ENCODE data around the gene GAS7. TPM values are rescaled to one million over a fixed set of nuclear protein-coding genes. Genes with fewer than 3 reads are reported as not detected.
"Not testable (repeated sequence)": the region's sequence is repeated elsewhere in the genome, so short reads cannot be mapped to it uniquely, and the experiment has no call there.

Gene GAS7
- total RNA-seq, 1 donor from 2014 or later = 0.16 TPM

- no peaks in the 10 kb centered on the region for H3K9me3 Mint-ChIP-seq
- H3K36me3 Mint-ChIP-seq (ENCODE audit: low read depth) = no peaks in the 10 kb centered on the region
- DNase-seq (ENCODE audit: low spot score) = no peak
- H3K27me3 Mint-ChIP-seq (ENCODE audit: insufficient read depth) = no peaks in the 10 kb centered on the region
- no peaks in the 10 kb centered on the region for H3K4me1 Mint-ChIP-seq (ENCODE audit: low read depth)
- intact Hi-C loops (cut with micrococcal nuclease) = no loop called here
- no peak overlapping the region for H3K27ac Mint-ChIP-seq
- no peak overlapping the region for H3K4me3 Mint-ChIP-seq
Measured at GRCh38 chr17:10003705-10004104, 194.7 kb downstream of the GAS7 start.

- H3K9me3 Mint-ChIP-seq; H3K4me1 Mint-ChIP-seq (ENCODE audit: low read depth); H3K27me3 Mint-ChIP-seq (ENCODE audit: insufficient read depth); H3K27ac Mint-ChIP-seq; H3K4me3 Mint-ChIP-seq; DNase-seq (ENCODE audit: low spot score); intact Hi-C loops (cut with micrococcal nuclease); H3K36me3 Mint-ChIP-seq (ENCODE audit: low read depth): not testable (repeated sequence)
Measured at GRCh38 chr17:10002567-10003360, 195.6 kb downstream of the GAS7 start.

- intact Hi-C loops (cut with micrococcal nuclease) = no loop called here
- Mint-ChIP-seq H3K36me3 (ENCODE audit: low read depth) (no peaks in the 10 kb centered on the region), H3K4me1 (ENCODE audit: low read depth) (no peaks in the 10 kb centered on the region), H3K27me3 (ENCODE audit: insufficient read depth) (no peaks in the 10 kb centered on the region), H3K27ac (no peak overlapping the region), H3K4me3 (no peak overlapping the region), H3K9me3 (no peaks in the 10 kb centered on the region)
- no peak for DNase-seq (ENCODE audit: low spot score)
Measured at GRCh38 chr17:10001306-10001873, 197.0 kb downstream of the GAS7 start.

- Mint-ChIP-seq H3K9me3 (no peaks in the 10 kb centered on the region), H3K36me3 (ENCODE audit: low read depth) (no peaks in the 10 kb centered on the region), H3K4me3 (no peak overlapping the region), H3K27ac (no peak overlapping the region), H3K4me1 (ENCODE audit: low read depth) (no peaks in the 10 kb centered on the region), H3K27me3 (ENCODE audit: insufficient read depth) (no peaks in the 10 kb centered on the region)
- intact Hi-C loops (cut with micrococcal nuclease) = no loop called here
- no peak for DNase-seq (ENCODE audit: low spot score)
Measured at GRCh38 chr17:9999919-10000695, 198.3 kb downstream of the GAS7 start.

GRCh38 chr17:9998060-9998459, 200.3 kb downstream of the GAS7 start:
- H3K4me1 Mint-ChIP-seq (ENCODE audit: low read depth) = no peaks in the 10 kb centered on the region
- no peak for DNase-seq (ENCODE audit: low spot score)

GRCh38 chr17:9994761-9995160, 203.6 kb downstream of the GAS7 start:
- H3K4me1 Mint-ChIP-seq (ENCODE audit: low read depth) = no peaks in the 10 kb centered on the region
- no peaks in the 10 kb centered on the region for H3K36me3 Mint-ChIP-seq (ENCODE audit: low read depth)
- intact Hi-C loops (cut with micrococcal nuclease) = no loop called here
- H3K27me3 Mint-ChIP-seq (ENCODE audit: insufficient read depth) = no peaks in the 10 kb centered on the region
- no peak overlapping the region for H3K4me3 Mint-ChIP-seq
- peaks cover 5% of the 10 kb centered on the region for H3K9me3 Mint-ChIP-seq
- no peak for DNase-seq (ENCODE audit: low spot score)
- no peak overlapping the region for H3K27ac Mint-ChIP-seq

More at GRCh38 chr17:9998060-9998459, 200.3 kb downstream of the GAS7 start:
- H3K36me3 Mint-ChIP-seq (ENCODE audit: low read depth) = no peaks in the 10 kb centered on the region
- no peak overlapping the region for H3K27ac Mint-ChIP-seq
- H3K27me3 Mint-ChIP-seq (ENCODE audit: insufficient read depth) = no peaks in the 10 kb centered on the region
- intact Hi-C loops (cut with micrococcal nuclease) = no loop called here
- H3K4me3 Mint-ChIP-seq = no peak overlapping the region
- no peaks in the 10 kb centered on the region for H3K9me3 Mint-ChIP-seq

- Mint-ChIP-seq H3K27me3 (ENCODE audit: insufficient read depth) (peaks cover 1% of the 10 kb centered on the region), H3K4me3 (no peak overlapping the region), H3K27ac (no peak overlapping the region), H3K36me3 (ENCODE audit: low read depth) (no peaks in the 10 kb centered on the region), H3K9me3 (peaks cover 5% of the 10 kb centered on the region), H3K4me1 (ENCODE audit: low read depth) (no peaks in the 10 kb centered on the region)
- DNase-seq (ENCODE audit: low spot score) = no peak
- intact Hi-C loops (cut with micrococcal nuclease) = no loop called here
Measured at GRCh38 chr17:9991796-9992195, 206.6 kb downstream of the GAS7 start.

GRCh38 chr17:9991351-9991750, 207.1 kb downstream of the GAS7 start:
- no peak for DNase-seq (ENCODE audit: low spot score)
- Mint-ChIP-seq H3K27me3 (ENCODE audit: insufficient read depth) (peaks cover 1% of the 10 kb centered on the region), H3K4me3 (no peak overlapping the region), H3K4me1 (ENCODE audit: low read depth) (no peaks in the 10 kb centered on the region), H3K27ac (no peak overlapping the region), H3K36me3 (ENCODE audit: low read depth) (no peaks in the 10 kb centered on the region), H3K9me3 (peaks cover 5% of the 10 kb centered on the region)
- intact Hi-C loops (cut with micrococcal nuclease) = no loop called here

- peaks cover 5% of the 10 kb centered on the region for H3K9me3 Mint-ChIP-seq
- H3K4me3 Mint-ChIP-seq = no peak overlapping the region
- intact Hi-C loops (cut with micrococcal nuclease) = no loop called here
- H3K27me3 Mint-ChIP-seq (ENCODE audit: insufficient read depth) = peaks cover 1% of the 10 kb centered on the region
- no peaks in the 10 kb centered on the region for H3K4me1 Mint-ChIP-seq (ENCODE audit: low read depth)
- DNase-seq (ENCODE audit: low spot score) = no peak
- H3K27ac Mint-ChIP-seq = no peak overlapping the region
- H3K36me3 Mint-ChIP-seq (ENCODE audit: low read depth) = no peaks in the 10 kb centered on the region
Measured at GRCh38 chr17:9987779-9988585, 210.4 kb downstream of the GAS7 start.

- peaks cover under 1% of the 10 kb centered on the region for H3K9me3 Mint-ChIP-seq
- H3K4me3 Mint-ChIP-seq = no peak overlapping the region
- no peak overlapping the region for H3K27ac Mint-ChIP-seq
- no peak for DNase-seq (ENCODE audit: low spot score)
- H3K36me3 Mint-ChIP-seq (ENCODE audit: low read depth) = no peaks in the 10 kb centered on the region
- H3K4me1 Mint-ChIP-seq (ENCODE audit: low read depth) = no peaks in the 10 kb centered on the region
- H3K27me3 Mint-ChIP-seq (ENCODE audit: insufficient read depth) = peaks cover 1% of the 10 kb centered on the region
- intact Hi-C loops (cut with micrococcal nuclease) = no loop called here
Measured at GRCh38 chr17:9986754-9987382, 211.5 kb downstream of the GAS7 start.

GRCh38 chr17:9985646-9986045, 212.8 kb downstream of the GAS7 start:
- H3K4me3 Mint-ChIP-seq = no peak overlapping the region
- no peak for DNase-seq (ENCODE audit: low spot score)
- intact Hi-C loops (cut with micrococcal nuclease) = no loop called here
- H3K9me3 Mint-ChIP-seq = no peaks in the 10 kb centered on the region
- peaks cover 1% of the 10 kb centered on the region for H3K27me3 Mint-ChIP-seq (ENCODE audit: insufficient read depth)
- no peak overlapping the region for H3K27ac Mint-ChIP-seq
- H3K4me1 Mint-ChIP-seq (ENCODE audit: low read depth) = no peaks in the 10 kb centered on the region
- H3K36me3 Mint-ChIP-seq (ENCODE audit: low read depth) = no peaks in the 10 kb centered on the region

- Mint-ChIP-seq H3K36me3 (ENCODE audit: low read depth) (no peaks in the 10 kb centered on the region), H3K4me1 (ENCODE audit: low read depth) (no peaks in the 10 kb centered on the region), H3K4me3 (no peak overlapping the region), H3K27me3 (ENCODE audit: insufficient read depth) (peaks cover 1% of the 10 kb centered on the region), H3K27ac (no peak overlapping the region), H3K9me3 (no peaks in the 10 kb centered on the region)
- DNase-seq (ENCODE audit: low spot score) = no peak
- intact Hi-C loops (cut with micrococcal nuclease) = no loop called here
Measured at GRCh38 chr17:9984768-9985167, 213.6 kb downstream of the GAS7 start.
